H9 (cell line): Measurements from ENCODE around the gene ATF6. TPM values are rescaled to one million over a fixed set of nuclear protein-coding genes. Genes with fewer than 3 reads are reported as not detected.

Experiments
- DNase-seq: peaks from one replicate; pipeline ENCODE4 v3.0.0-alpha.2; 2017
- H2AFZ ChIP-seq: one replicate; pipeline ENCODE4 v1.6.1; 2013; ENCODE audit warnings: mild to moderate bottlenecking, low read length, control low read depth, moderate library complexity
- H2AK5ac ChIP-seq: 2 replicates; pipeline ENCODE4 v1.6.1; 2013; ENCODE audit warnings: low read length, control low read depth, mixed read lengths; ENCODE audit not compliant: insufficient read length
- H2BK120ac ChIP-seq: one replicate; pipeline ENCODE4 v1.6.1; 2013; ENCODE audit warnings: low read depth, mild to moderate bottlenecking, low read length, control low read depth, inconsistent platforms; ENCODE audit not compliant: poor library complexity, severe bottlenecking
- H2BK12ac ChIP-seq: 2 replicates; pipeline ENCODE4 v1.6.1; 2013; ENCODE audit warnings: low read length, control low read depth, mixed read lengths, low read depth; ENCODE audit not compliant: insufficient read length
- H2BK15ac ChIP-seq: 2 replicates; pipeline ENCODE4 v1.6.1; 2013; ENCODE audit warnings: low read depth, low read length, control low read depth
- H2BK20ac ChIP-seq: one replicate; pipeline ENCODE4 v1.6.1; 2013; ENCODE audit warnings: low read depth, mild to moderate bottlenecking, low read length, control low read depth, inconsistent platforms; ENCODE audit not compliant: poor library complexity, severe bottlenecking
- H2BK5ac ChIP-seq: 2 replicates; pipeline ENCODE4 v1.6.1; 2013; ENCODE audit warnings: low read length, control low read depth, mixed read lengths; ENCODE audit not compliant: insufficient read length
- H3K14ac ChIP-seq: 2 replicates; pipeline ENCODE4 v1.6.1; 2013; ENCODE audit warnings: low read length, control low read depth; ENCODE audit not compliant: insufficient read depth
- H3K18ac ChIP-seq: 2 replicates; pipeline ENCODE4 v1.6.1; 2013; ENCODE audit warnings: low read depth, mild to moderate bottlenecking, mixed read lengths, low read length, control low read depth; ENCODE audit not compliant: insufficient read length
- H3K23ac ChIP-seq: 2 replicates; pipeline ENCODE4 v1.6.1; 2013; ENCODE audit warnings: low read length, control low read depth, mixed read lengths, low read depth; ENCODE audit not compliant: insufficient read length
- H3K23me2 ChIP-seq: 2 replicates; pipeline ENCODE4 v1.6.1; 2013; ENCODE audit warnings: low read depth, mild to moderate bottlenecking, mixed read lengths, low read length, control low read depth; ENCODE audit not compliant: insufficient read length, poor library complexity, severe bottlenecking
- H3K27ac ChIP-seq: 2 replicates; pipeline ENCODE4 v1.5.1; 2013; ENCODE audit warnings: low read length, control low read depth, mixed read lengths, low read depth; ENCODE audit not compliant: insufficient read length
- H3K27me3 ChIP-seq: 2 replicates; pipeline ENCODE4 v1.6.1; 2013; ENCODE audit warnings: low read length, control low read depth, inconsistent platforms; ENCODE audit not compliant: insufficient read depth
- H3K4ac ChIP-seq: 2 replicates; pipeline ENCODE4 v1.6.1; 2013; ENCODE audit warnings: low read depth, mild to moderate bottlenecking, control low read depth, inconsistent platforms, low read length, moderate library complexity
- H3K4me1 ChIP-seq: 2 replicates; pipeline ENCODE4 v1.6.1; 2013; ENCODE audit warnings: low read length, control low read depth, inconsistent platforms; ENCODE audit not compliant: insufficient read depth
- H3K4me2 ChIP-seq: 2 replicates; pipeline ENCODE4 v1.6.1; 2013; ENCODE audit warnings: low read length, control low read depth, mixed read lengths; ENCODE audit not compliant: insufficient read length, insufficient read depth
- H3K56ac ChIP-seq: 2 replicates; pipeline ENCODE4 v1.6.1; 2013; ENCODE audit warnings: low read depth, mild to moderate bottlenecking, mixed read lengths, low read length, control low read depth; ENCODE audit not compliant: insufficient read length
- H3K79me1 ChIP-seq: 2 replicates; pipeline ENCODE4 v1.6.1; 2013; ENCODE audit warnings: low read depth, mild to moderate bottlenecking, moderate library complexity, low read length, control low read depth, inconsistent platforms; ENCODE audit not compliant: insufficient read depth, poor library complexity, severe bottlenecking
- H3K79me2 ChIP-seq: 2 replicates; pipeline ENCODE4 v1.6.1; 2013; ENCODE audit warnings: low read length, control low read depth, inconsistent platforms; ENCODE audit not compliant: insufficient read depth
- H3K9ac ChIP-seq: 2 replicates; pipeline ENCODE4 v1.6.1; 2013; ENCODE audit warnings: low read length, control low read depth, mixed read lengths; ENCODE audit not compliant: insufficient read length; ENCODE audit errors: extremely low read depth
- H3K9me3 ChIP-seq: one replicate; pipeline ENCODE4 v1.6.1; 2013; ENCODE audit warnings: low read depth, low read length, inconsistent platforms; ENCODE audit not compliant: control insufficient read depth
- H3T11ph ChIP-seq: one replicate; pipeline ENCODE4 v1.6.1; 2013; ENCODE audit warnings: mild to moderate bottlenecking, low read length, control low read depth, inconsistent platforms
- H4K20me1 ChIP-seq: one replicate; pipeline ENCODE4 v1.6.1; 2013; ENCODE audit not compliant: control insufficient read depth, insufficient read length, insufficient read depth
- H4K5ac ChIP-seq: 2 replicates; pipeline ENCODE4 v1.6.1; 2013; ENCODE audit warnings: low read depth, mild to moderate bottlenecking, mixed read lengths, low read length, control low read depth; ENCODE audit not compliant: insufficient read length
- H4K8ac ChIP-seq: replicated peaks from 2 replicates; pipeline ENCODE4 v1.6.1; 2013; ENCODE audit warnings: low read length, control low read depth, mixed read lengths, low read depth; ENCODE audit not compliant: insufficient read length
- H4K91ac ChIP-seq: 2 replicates; pipeline ENCODE4 v1.6.1; 2013; ENCODE audit warnings: low read depth, mild to moderate bottlenecking, moderate library complexity, mixed read lengths, low read length, control low read depth; ENCODE audit not compliant: insufficient read length
- H3K27ac Mint-ChIP-seq, 3 experiments: 2 replicates in 2 of 3; 3 replicates in 1 of 3; pipeline ENCODE4 v1.8.0; 2020 to 2021; ENCODE audit warnings: mixed read lengths in 3 of 3, mild to moderate bottlenecking in 1 of 3, moderate library complexity in 1 of 3
- H3K27me3 Mint-ChIP-seq: 2 replicates; pipeline ENCODE4 v1.8.0; 2021; ENCODE audit warnings: low read depth, mild to moderate bottlenecking, moderate library complexity, mixed read lengths
- H3K36me3 Mint-ChIP-seq, 3 experiments: 2 replicates in 2 of 3; 3 replicates in 1 of 3; pipeline ENCODE4 v1.8.0; 2020 to 2021; ENCODE audit warnings: low read depth in 3 of 3, mixed read lengths in 3 of 3; ENCODE audit not compliant: insufficient read depth in 1 of 3
- H3K4me1 Mint-ChIP-seq, 2 experiments: 2 replicates each; pipeline ENCODE4 v1.8.0; 2020; ENCODE audit warnings: mixed read lengths in 2 of 2
- H3K4me3 Mint-ChIP-seq, 2 experiments: 2 replicates in 1 of 2; 3 replicates in 1 of 2; pipeline ENCODE4 v1.8.0; 2020 to 2021; ENCODE audit warnings: mild to moderate bottlenecking in 2 of 2, mixed read lengths in 2 of 2, moderate library complexity in 1 of 2
- H3K9me3 Mint-ChIP-seq, 2 experiments: 2 replicates in 1 of 2; 3 replicates in 1 of 2; pipeline ENCODE4 v1.8.0; 2020; ENCODE audit warnings: mild to moderate bottlenecking in 2 of 2, mixed read lengths in 2 of 2, moderate library complexity in 1 of 2
- WGBS: extraction: QIAGEN DNeasy Blood & Tissue Kit; methylation state at CpG from one replicate; pipeline ENCODE4 v1.1.7; 2013; ENCODE audit warnings: missing lambda C conversion rate, low lambda C conversion rate, mixed read lengths; ENCODE audit not compliant: insufficient read length; ENCODE audit errors: extremely low coverage; 5-methylcytosine and 5-hydroxymethylcytosine counted together
- total RNA-seq: library from RNA; stranded (reverse); gene quantifications from 2 replicates; pipeline ENCODE4 v1.2.1, GENCODE V29; 2021
- TF ChIP-seq, protein P1 (sequence below): fragments of 200-600 bp; sonication (generic); conservative IDR thresholded peaks from 3 replicates; pipeline ENCODE4 v1.8.0; 2021; ENCODE audit warnings: antibody characterized with exemption, mild to moderate bottlenecking

ATF6 gene
- total RNA-seq, 1 experiment from 2014 or later, result 11.2 TPM

GRCh38 chr1:161810780-161811179, 44.7 kb downstream of the ATF6 start:
- Histone ChIP-seq H2BK120ac (no peak overlapping the region), H2AFZ (no peak overlapping the region), H3T11ph (no peak overlapping the region), H3K18ac (no peak overlapping the region), H2BK15ac (no peak overlapping the region), H3K9ac (no peak overlapping the region), H3K4me2 (no peak overlapping the region), H4K5ac (no peak overlapping the region), H4K20me1 (no peaks in the 10 kb centered on the region), H2BK5ac (no peak overlapping the region), H2BK12ac (no peak overlapping the region), H3K14ac (no peak overlapping the region), H3K27me3 (no peaks in the 10 kb centered on the region), H3K4me1 (no peaks in the 10 kb centered on the region), H2BK20ac (no peak overlapping the region), H4K8ac (no peak overlapping the region), H2AK5ac (no peak overlapping the region), H3K27ac (no peak overlapping the region), H3K4ac (no peak overlapping the region), H3K23me2 (no peaks in the 10 kb centered on the region), H3K79me2 (no peaks in the 10 kb centered on the region), H3K79me1 (no peaks in the 10 kb centered on the region), H4K91ac (no peak overlapping the region), H3K23ac (no peak overlapping the region), H3K56ac (no peak overlapping the region), H3K9me3 (no peaks in the 10 kb centered on the region)
- Mint-ChIP-seq H3K27me3 (no peaks in the 10 kb centered on the region), H3K4me1 (no peaks in the 10 kb centered on the region), H3K36me3 (peaks cover 17 to 26% (median 20%) of the 10 kb centered on the region in 3 experiments), H3K4me3 (no peak overlapping the region), H3K9me3 (peaks cover 14 to 15% of the 10 kb centered on the region in 2 experiments; a peak in 4 of 5 replicates), H3K27ac (no peak overlapping the region)
- DNase-seq, result no peak
- TF ChIP-seq, protein P1, sequence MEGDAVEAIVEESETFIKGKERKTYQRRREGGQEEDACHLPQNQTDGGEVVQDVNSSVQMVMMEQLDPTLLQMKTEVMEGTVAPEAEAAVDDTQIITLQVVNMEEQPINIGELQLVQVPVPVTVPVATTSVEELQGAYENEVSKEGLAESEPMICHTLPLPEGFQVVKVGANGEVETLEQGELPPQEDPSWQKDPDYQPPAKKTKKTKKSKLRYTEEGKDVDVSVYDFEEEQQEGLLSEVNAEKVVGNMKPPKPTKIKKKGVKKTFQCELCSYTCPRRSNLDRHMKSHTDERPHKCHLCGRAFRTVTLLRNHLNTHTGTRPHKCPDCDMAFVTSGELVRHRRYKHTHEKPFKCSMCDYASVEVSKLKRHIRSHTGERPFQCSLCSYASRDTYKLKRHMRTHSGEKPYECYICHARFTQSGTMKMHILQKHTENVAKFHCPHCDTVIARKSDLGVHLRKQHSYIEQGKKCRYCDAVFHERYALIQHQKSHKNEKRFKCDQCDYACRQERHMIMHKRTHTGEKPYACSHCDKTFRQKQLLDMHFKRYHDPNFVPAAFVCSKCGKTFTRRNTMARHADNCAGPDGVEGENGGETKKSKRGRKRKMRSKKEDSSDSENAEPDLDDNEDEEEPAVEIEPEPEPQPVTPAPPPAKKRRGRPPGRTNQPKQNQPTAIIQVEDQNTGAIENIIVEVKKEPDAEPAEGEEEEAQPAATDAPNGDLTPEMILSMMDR, result no peak
- whole genome bisulfite sequencing, result no CpG with 5 or more reads among the region's 3 CpGs
